ENCODE results near the gene MRPL28. TPM values are rescaled to one million over a fixed set of nuclear protein-coding genes. Genes with fewer than 3 reads are reported as not detected.

MRPL28 gene
- total and polyA plus RNA-seq, 10 donors = 38.0 to 108 (median 55.8) TPM

GRCh38 chr16:360698-361336 lies 9.5 kb downstream of the MRPL28 start:
- Histone ChIP-seq H3K36me3 (no peaks in the 10 kb centered on the region), H3K27me3 (replicated peaks in 1 of 7) (peaks cover 0 to 28% (median 4%) of the 10 kb centered on the region in 7 donors), H3K4me3 (no peak overlapping the region), H3K4me1 (peaks cover 0 to 17% (median 3%) of the 10 kb centered on the region in 6 donors), H3K9me3 (no peaks in the 10 kb centered on the region), H3K27ac (no peak overlapping the region)
- DNase-seq = no peak
- TF ChIP-seq POLR2AphosphoS5 (IDR thresholded peaks at IDR 0.05) = no peak
- no peak for TF ChIP-seq POLR2A (IDR thresholded peaks at IDR 0.05)
- no peak for TF ChIP-seq CTCF (IDR thresholded peaks at IDR 0.05 in 8 of 11, conservative IDR thresholded peaks at IDR 0.05 in 3 of 11)
- intact Hi-C loops (cut with DNase I; ENCODE audit: low total_unique reads) = loop anchor here (5.0 kb wide), 1 partner anchor 254 kb away; no protein-coding TSS in a partner anchor
- 93 to 97% (median 95%) methylated on average over 41 to 47 of the region's 47 CpGs for WGBS, 5 donors

- H3K27me3 ChIP-seq (replicated peaks in 1 of 7) = peaks cover 0 to 28% (median 4%) of the 10 kb centered on the region in 7 donors
- H3K27ac ChIP-seq = no peak overlapping the region
- no peak overlapping the region for H3K4me3 ChIP-seq
- intact Hi-C loops (cut with DNase I; ENCODE audit: low total_unique reads) = loop anchor here (5.0 to 10.0 kb wide), 2 partner anchors 125 to 253 kb away; partner anchors contain the start of gene FAM234A
- H3K36me3 ChIP-seq = no peaks in the 10 kb centered on the region
- TF ChIP-seq CTCF (IDR thresholded peaks at IDR 0.05 in 8 of 11, conservative IDR thresholded peaks at IDR 0.05 in 3 of 11) = no peak
- TF ChIP-seq POLR2A (IDR thresholded peaks at IDR 0.05) = no peak
- no peak for TF ChIP-seq POLR2AphosphoS5 (IDR thresholded peaks at IDR 0.05)
- peaks cover 0 to 23% (median 3%) of the 10 kb centered on the region in 6 donors for H3K4me1 ChIP-seq
- no peaks in the 10 kb centered on the region for H3K9me3 ChIP-seq
- no peak for DNase-seq
- WGBS, 5 donors = 90 to 94% (median 90%) methylated on average over 46 to 47 of the region's 47 CpGs
These were observed 10.3 kb downstream of the MRPL28 start for GRCh38 chr16:359871-360697.

GRCh38 chr16:359067-359763 lies 11.1 kb downstream of the MRPL28 start:
- peak; percentile 79 for DNase-seq
- TF ChIP-seq CTCF (IDR thresholded peaks at IDR 0.05 in 8 of 11, conservative IDR thresholded peaks at IDR 0.05 in 3 of 11) = no peak
- TF ChIP-seq POLR2AphosphoS5 (IDR thresholded peaks at IDR 0.05) = peak in 1 of 3 donors; percentile 32
- Histone ChIP-seq H3K36me3 (no peaks in the 10 kb centered on the region), H3K4me1 (peaks cover 0 to 32% (median 3%) of the 10 kb centered on the region in 6 donors), H3K9me3 (no peaks in the 10 kb centered on the region), H3K4me3 (no peak overlapping the region), H3K27me3 (replicated peaks in 1 of 7) (peaks cover 0 to 20% (median 4%) of the 10 kb centered on the region in 7 donors), H3K27ac (no peak overlapping the region)
- intact Hi-C loops (cut with DNase I; ENCODE audit: low total_unique reads) = loop anchor here (10.0 kb wide), 1 partner anchor 124 kb away; the partner anchor contains the start of gene FAM234A
- 64 to 83% (median 77%) methylated on average over 12 to 19 of the region's 19 CpGs for WGBS, 5 donors

Measured in spleen (tissue), 11 donors.